IMR-90 (cell line): Measurements from ENCODE around the gene LYRM4.

ENCODE experiments used
- CEBPB ChIP-seq: IDR thresholded peaks from 2 replicates; pipeline ENCODE4 v1.6.1; 2012; ENCODE audit warnings: low read depth, low read length, improper control_type of control experiment
- CHD1 ChIP-seq: IDR thresholded peaks from 2 replicates; pipeline ENCODE4 v1.6.1; 2012; ENCODE audit warnings: low read depth, low read length, improper control_type of control experiment
- FOS ChIP-seq: fragments of 150-350 bp; IDR thresholded peaks from 2 replicates; pipeline ENCODE4 v1.6.1; 2016; ENCODE audit warnings: low read depth, low read length
- MAFK ChIP-seq: IDR thresholded peaks from 2 replicates; pipeline ENCODE4 v1.6.1; 2012; ENCODE audit warnings: low read depth, low read length, improper control_type of control experiment
- MXI1 ChIP-seq: IDR thresholded peaks from 2 replicates; pipeline ENCODE4 v1.6.1; 2012; ENCODE audit warnings: low read depth, mild to moderate bottlenecking, low read length, moderate library complexity, borderline replicate concordance
- POLR2A ChIP-seq: IDR thresholded peaks from 2 replicates; pipeline ENCODE4 v1.6.1; 2012; ENCODE audit warnings: mild to moderate bottlenecking, low read depth, low read length
- RAD21 ChIP-seq: IDR thresholded peaks from 2 replicates; pipeline ENCODE4 v1.6.1; 2012; ENCODE audit warnings: low read length, improper control_type of control experiment
- RCOR1 ChIP-seq: IDR thresholded peaks from 2 replicates; pipeline ENCODE4 v1.6.1; 2012; ENCODE audit warnings: mild to moderate bottlenecking, low read length, improper control_type of control experiment; ENCODE audit not compliant: insufficient replicate concordance
- RFX5 ChIP-seq: IDR thresholded peaks from 2 replicates; pipeline ENCODE4 v1.8.0; 2012; ENCODE audit warnings: low read depth, mild to moderate bottlenecking, low read length, moderate library complexity
- TF ChIP-seq, protein P1 (sequence below): conservative IDR thresholded peaks from 2 replicates; pipeline ENCODE4 v1.5.1; 2012; ENCODE audit warnings: mild to moderate bottlenecking, low read depth, low read length, improper control_type of control experiment
- TF ChIP-seq, protein P2 (sequence below): fragments of 150-350 bp; IDR thresholded peaks from 2 replicates; pipeline ENCODE4 v1.6.1; 2017; ENCODE audit warnings: mild to moderate bottlenecking, antibody characterized with exemption, low read length, low read depth
- TF ChIP-seq, protein P3 (sequence below): fragments of 150-350 bp; IDR thresholded peaks from 2 replicates; pipeline ENCODE4 v1.6.1; 2016; ENCODE audit warnings: low read depth, mild to moderate bottlenecking, low read length, moderate library complexity, borderline replicate concordance

DNA sequence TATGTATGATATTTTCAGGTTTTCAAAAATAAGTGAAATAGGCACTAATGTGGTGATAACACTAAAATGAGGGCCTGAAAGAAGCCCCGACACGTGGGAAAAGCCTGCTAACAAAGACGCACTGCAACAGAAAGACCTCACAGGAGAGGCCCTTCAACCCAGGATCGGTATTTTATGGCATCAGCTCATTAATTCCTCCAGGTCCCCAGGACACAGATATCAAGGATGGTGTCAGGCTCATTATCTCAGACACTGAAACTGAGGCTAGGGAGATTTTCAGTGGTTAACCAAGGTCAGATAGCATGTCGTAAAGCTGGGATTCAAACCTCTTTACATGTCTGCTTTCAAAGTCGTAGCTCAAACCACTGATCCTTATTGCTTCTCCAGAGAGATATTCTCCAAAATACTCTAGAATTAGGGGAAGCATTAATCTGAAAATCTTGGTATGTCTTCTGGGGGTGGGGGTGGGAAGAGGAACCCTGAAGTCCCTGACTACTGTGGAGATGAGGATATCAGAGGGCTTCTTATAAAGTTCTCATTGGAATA, 111.5 kb downstream of the LYRM4 start:
- TF ChIP-seq, protein P1, sequence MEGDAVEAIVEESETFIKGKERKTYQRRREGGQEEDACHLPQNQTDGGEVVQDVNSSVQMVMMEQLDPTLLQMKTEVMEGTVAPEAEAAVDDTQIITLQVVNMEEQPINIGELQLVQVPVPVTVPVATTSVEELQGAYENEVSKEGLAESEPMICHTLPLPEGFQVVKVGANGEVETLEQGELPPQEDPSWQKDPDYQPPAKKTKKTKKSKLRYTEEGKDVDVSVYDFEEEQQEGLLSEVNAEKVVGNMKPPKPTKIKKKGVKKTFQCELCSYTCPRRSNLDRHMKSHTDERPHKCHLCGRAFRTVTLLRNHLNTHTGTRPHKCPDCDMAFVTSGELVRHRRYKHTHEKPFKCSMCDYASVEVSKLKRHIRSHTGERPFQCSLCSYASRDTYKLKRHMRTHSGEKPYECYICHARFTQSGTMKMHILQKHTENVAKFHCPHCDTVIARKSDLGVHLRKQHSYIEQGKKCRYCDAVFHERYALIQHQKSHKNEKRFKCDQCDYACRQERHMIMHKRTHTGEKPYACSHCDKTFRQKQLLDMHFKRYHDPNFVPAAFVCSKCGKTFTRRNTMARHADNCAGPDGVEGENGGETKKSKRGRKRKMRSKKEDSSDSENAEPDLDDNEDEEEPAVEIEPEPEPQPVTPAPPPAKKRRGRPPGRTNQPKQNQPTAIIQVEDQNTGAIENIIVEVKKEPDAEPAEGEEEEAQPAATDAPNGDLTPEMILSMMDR, result no peak
- TF ChIP-seq RCOR1, result no peak
- TF ChIP-seq, protein P2, sequence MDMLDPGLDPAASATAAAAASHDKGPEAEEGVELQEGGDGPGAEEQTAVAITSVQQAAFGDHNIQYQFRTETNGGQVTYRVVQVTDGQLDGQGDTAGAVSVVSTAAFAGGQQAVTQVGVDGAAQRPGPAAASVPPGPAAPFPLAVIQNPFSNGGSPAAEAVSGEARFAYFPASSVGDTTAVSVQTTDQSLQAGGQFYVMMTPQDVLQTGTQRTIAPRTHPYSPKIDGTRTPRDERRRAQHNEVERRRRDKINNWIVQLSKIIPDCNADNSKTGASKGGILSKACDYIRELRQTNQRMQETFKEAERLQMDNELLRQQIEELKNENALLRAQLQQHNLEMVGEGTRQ, result no peak
- no peak for TF ChIP-seq POLR2A
- TF ChIP-seq MXI1, result no peak
- TF ChIP-seq RAD21, result no peak
- TF ChIP-seq, protein P3, sequence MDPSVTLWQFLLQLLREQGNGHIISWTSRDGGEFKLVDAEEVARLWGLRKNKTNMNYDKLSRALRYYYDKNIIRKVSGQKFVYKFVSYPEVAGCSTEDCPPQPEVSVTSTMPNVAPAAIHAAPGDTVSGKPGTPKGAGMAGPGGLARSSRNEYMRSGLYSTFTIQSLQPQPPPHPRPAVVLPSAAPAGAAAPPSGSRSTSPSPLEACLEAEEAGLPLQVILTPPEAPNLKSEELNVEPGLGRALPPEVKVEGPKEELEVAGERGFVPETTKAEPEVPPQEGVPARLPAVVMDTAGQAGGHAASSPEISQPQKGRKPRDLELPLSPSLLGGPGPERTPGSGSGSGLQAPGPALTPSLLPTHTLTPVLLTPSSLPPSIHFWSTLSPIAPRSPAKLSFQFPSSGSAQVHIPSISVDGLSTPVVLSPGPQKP, result no peak
- TF ChIP-seq RFX5, result no peak
- no peak for TF ChIP-seq MAFK
- no peak for TF ChIP-seq FOS
- no peak for TF ChIP-seq CHD1
- no peak for TF ChIP-seq CEBPB
